Measurements from ENCODE around the gene METTL24. TPM values are rescaled to one million over a fixed set of nuclear protein-coding genes. Genes with fewer than 3 reads are reported as not detected.
"Not testable (repeated sequence)": the region's sequence is repeated elsewhere in the genome, so short reads cannot be mapped to it uniquely, and the experiment has no call there.

METTL24 gene
- total RNA-seq, 1 donor from 2014 or later: 1.5 TPM

- no peak for DNase-seq
- peaks cover 1% of the 10 kb centered on the region for H3K27me3 Mint-ChIP-seq (ENCODE audit: unreplicated experiment)
- H3K4me3 Mint-ChIP-seq (ENCODE audit: unreplicated experiment): no peak overlapping the region
- H3K36me3 Mint-ChIP-seq (ENCODE audit: unreplicated experiment): peaks cover 10% of the 10 kb centered on the region
- no peak overlapping the region for H3K27ac Mint-ChIP-seq (ENCODE audit: unreplicated experiment)
- no peak for TF ChIP-seq CTCF (IDR thresholded peaks at IDR 0.05; ENCODE audit: partially characterized antibody, unreplicated experiment)
- H3K4me1 Mint-ChIP-seq (ENCODE audit: low read depth, unreplicated experiment): no peaks in the 10 kb centered on the region
- no peaks in the 10 kb centered on the region for H3K9me3 Mint-ChIP-seq (ENCODE audit: unreplicated experiment)
Observed at GRCh38 chr6:110239526-110240274, 118.4 kb downstream of the METTL24 start.

- H3K9me3 Mint-ChIP-seq (ENCODE audit: unreplicated experiment); H3K4me1 Mint-ChIP-seq (ENCODE audit: low read depth, unreplicated experiment); H3K27ac Mint-ChIP-seq (ENCODE audit: unreplicated experiment); H3K27me3 Mint-ChIP-seq (ENCODE audit: unreplicated experiment); H3K4me3 Mint-ChIP-seq (ENCODE audit: unreplicated experiment); DNase-seq; H3K36me3 Mint-ChIP-seq (ENCODE audit: unreplicated experiment): not testable (repeated sequence)
Observed at GRCh38 chr6:110236007-110236406, 122.1 kb downstream of the METTL24 start.

- Mint-ChIP-seq H3K27ac (ENCODE audit: unreplicated experiment) (no peak overlapping the region), H3K27me3 (ENCODE audit: unreplicated experiment) (no peaks in the 10 kb centered on the region), H3K4me1 (ENCODE audit: low read depth, unreplicated experiment) (no peaks in the 10 kb centered on the region), H3K36me3 (ENCODE audit: unreplicated experiment) (peaks cover 5% of the 10 kb centered on the region), H3K4me3 (ENCODE audit: unreplicated experiment) (no peak overlapping the region), H3K9me3 (ENCODE audit: unreplicated experiment) (no peaks in the 10 kb centered on the region)
- no peak for DNase-seq
- TF ChIP-seq CTCF (IDR thresholded peaks at IDR 0.05; ENCODE audit: partially characterized antibody, unreplicated experiment): no peak
Observed at GRCh38 chr6:110233770-110234374, 124.3 kb downstream of the METTL24 start.

GRCh38 chr6:110232450-110232849 lies 125.7 kb downstream of the METTL24 start:
- Mint-ChIP-seq H3K36me3 (ENCODE audit: unreplicated experiment) (peaks cover 5% of the 10 kb centered on the region), H3K4me3 (ENCODE audit: unreplicated experiment) (no peak overlapping the region), H3K27me3 (ENCODE audit: unreplicated experiment) (no peaks in the 10 kb centered on the region), H3K9me3 (ENCODE audit: unreplicated experiment) (no peaks in the 10 kb centered on the region), H3K4me1 (ENCODE audit: low read depth, unreplicated experiment) (no peaks in the 10 kb centered on the region), H3K27ac (ENCODE audit: unreplicated experiment) (no peak overlapping the region)
- TF ChIP-seq CTCF (IDR thresholded peaks at IDR 0.05; ENCODE audit: partially characterized antibody, unreplicated experiment): no peak
- no peak for DNase-seq

- H3K27me3 Mint-ChIP-seq (ENCODE audit: unreplicated experiment): no peaks in the 10 kb centered on the region
- no peak overlapping the region for H3K27ac Mint-ChIP-seq (ENCODE audit: unreplicated experiment)
- no peak for DNase-seq
- no peak for TF ChIP-seq CTCF (IDR thresholded peaks at IDR 0.05; ENCODE audit: partially characterized antibody, unreplicated experiment)
- H3K4me1 Mint-ChIP-seq (ENCODE audit: low read depth, unreplicated experiment): no peaks in the 10 kb centered on the region
- no peaks in the 10 kb centered on the region for H3K9me3 Mint-ChIP-seq (ENCODE audit: unreplicated experiment)
- no peaks in the 10 kb centered on the region for H3K36me3 Mint-ChIP-seq (ENCODE audit: unreplicated experiment)
- H3K4me3 Mint-ChIP-seq (ENCODE audit: unreplicated experiment): no peak overlapping the region
Observed at GRCh38 chr6:110226261-110226660, 131.9 kb downstream of the METTL24 start.
